Thymus (tissue), 11 donors: ENCODE results near the gene TOP3A. TPM values are rescaled to one million over a fixed set of nuclear protein-coding genes. Genes with fewer than 3 reads are reported as not detected.

Experiments
- DNase-seq, 9 donors: peaks; one replicate each; pipeline ENCODE4 v3.0.0-alpha.2; 2013; ENCODE audit warnings: low spot score in 9 of 9, low read depth in 6 of 9, missing footprints in 1 of 9
- H3K27ac ChIP-seq, 2 donors: one replicate each; pipeline ENCODE4 v1.5.1; 2013; ENCODE audit warnings: control low read depth in 1 of 2, low read depth in 1 of 2, low read length in 1 of 2, mild to moderate bottlenecking in 1 of 2, moderate library complexity in 1 of 2
- H3K27me3 ChIP-seq, 2 donors: one replicate each; pipeline ENCODE4 v1.5.1; 2013; ENCODE audit warnings: low read length in 1 of 2; ENCODE audit not compliant: control insufficient read depth in 2 of 2, insufficient read depth in 1 of 2
- H3K36me3 ChIP-seq, 2 donors: one replicate each; pipeline ENCODE4 v1.5.1; 2013; ENCODE audit warnings: low read length in 1 of 2, mild to moderate bottlenecking in 1 of 2, moderate library complexity in 1 of 2; ENCODE audit not compliant: control insufficient read depth in 2 of 2, insufficient read depth in 2 of 2
- H3K4me1 ChIP-seq, 2 donors: one replicate each; pipeline ENCODE4 v1.5.1; 2013; ENCODE audit warnings: low read length in 2 of 2; ENCODE audit not compliant: control insufficient read depth in 2 of 2, insufficient read depth in 2 of 2
- H3K4me3 ChIP-seq, 2 donors: one replicate each; pipeline ENCODE4 v1.5.1; 2013; ENCODE audit warnings: low read length in 2 of 2, control low read depth in 1 of 2, mild to moderate bottlenecking in 1 of 2
- H3K9me3 ChIP-seq, 2 donors: one replicate each; pipeline ENCODE4 v1.5.1; 2013; ENCODE audit warnings: low read length in 1 of 2, mild to moderate bottlenecking in 1 of 2; ENCODE audit not compliant: control insufficient read depth in 2 of 2, insufficient read depth in 1 of 2
- whole genome bisulfite sequencing: extraction: QIAGEN DNeasy Blood & Tissue Kit; methylation state at CpG from one replicate; pipeline ENCODE4 v1.1.7; 2013; 5-methylcytosine and 5-hydroxymethylcytosine counted together
- polyA plus RNA-seq: library from polyadenylated mRNA; stranded (reverse); fragments of 200-250 nt; gene quantifications from one replicate; pipeline ENCODE4 v1.2.3, GENCODE V29; 2013
- total RNA-seq: library from RNA; stranded (reverse); fragments of 120-200 nt; gene quantifications from one replicate; pipeline ENCODE4 v1.2.4, GENCODE V29; 2013
- donor health status: healthy.

TOP3A gene
- total and polyA plus RNA-seq, 2 donors = 22.6 to 23.5 TPM

- Histone ChIP-seq H3K4me3 (peak overlapping the region; percentile 74 to 91), H3K4me1 (peaks cover 7 to 16% of the 10 kb centered on the region in 2 donors), H3K27ac (no peak overlapping the region), H3K9me3 (no peaks in the 10 kb centered on the region), H3K27me3 (peaks cover 0 to 6% of the 10 kb centered on the region in 2 donors), H3K36me3 (no peaks in the 10 kb centered on the region)
- peak in 1 of 9 donors; percentile 10 for DNase-seq
- WGBS = 47% methylated on average over 16 of the region's 16 CpGs
Measured at GRCh38 chr17:18226284-18226945, 88.4 kb downstream of the TOP3A start.

DNA sequence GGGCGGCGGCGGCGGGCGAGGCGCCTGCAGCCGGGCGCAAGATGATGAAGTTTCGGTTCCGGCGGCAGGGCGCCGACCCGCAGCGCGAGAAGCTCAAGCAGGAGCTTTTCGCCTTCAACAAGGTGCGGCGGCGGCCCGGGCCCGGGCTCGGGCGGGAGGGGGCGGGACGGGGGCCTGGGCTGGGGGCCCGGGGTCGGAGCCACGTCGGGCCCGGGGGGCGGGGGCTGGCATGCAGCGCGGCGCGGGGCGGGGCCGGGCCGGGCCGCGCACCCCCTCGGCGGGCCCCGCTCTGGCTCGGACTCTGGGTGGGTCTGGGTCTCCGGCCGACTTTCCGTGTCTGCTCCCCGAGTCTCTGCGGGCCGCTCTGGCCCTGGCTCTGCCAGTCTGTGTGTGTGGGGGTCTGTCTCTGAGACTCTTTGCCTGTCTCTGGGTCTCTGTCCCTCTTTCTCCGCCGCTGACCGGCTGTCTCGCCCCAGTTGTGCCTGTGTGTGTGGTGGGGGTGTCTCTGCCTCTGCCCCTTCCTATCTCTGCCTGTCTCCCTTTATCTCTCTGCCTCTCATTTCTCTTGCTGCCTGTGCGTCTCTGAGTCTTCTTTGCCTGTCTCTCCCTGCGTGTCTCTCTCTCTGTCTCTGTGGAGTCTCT lies 89.0 kb downstream of the TOP3A start:
- Histone ChIP-seq H3K4me3 (peak overlapping the region; percentile 74 to 91), H3K27ac (no peak overlapping the region), H3K9me3 (no peaks in the 10 kb centered on the region), H3K27me3 (peaks cover 0 to 6% of the 10 kb centered on the region in 2 donors), H3K4me1 (peaks cover 7 to 16% of the 10 kb centered on the region in 2 donors), H3K36me3 (no peaks in the 10 kb centered on the region)
- WGBS = under 1% methylated on average over 56 of the region's 57 CpGs
- peak in 2 of 9 donors; percentile 2 to 34 for DNase-seq

- under 1% methylated on average over 60 of the region's 60 CpGs for WGBS
- peak; percentile 58 to 97 (median 93) for DNase-seq
- Histone ChIP-seq H3K36me3 (no peaks in the 10 kb centered on the region), H3K4me1 (peaks cover 7 to 16% of the 10 kb centered on the region in 2 donors), H3K27me3 (peaks cover 0 to 6% of the 10 kb centered on the region in 2 donors), H3K9me3 (no peaks in the 10 kb centered on the region), H3K27ac (peak within 1 kb of the TSS; percentile 4 to 30), H3K4me3 (peak within 1 kb of the TSS; percentile 74 to 91)
Measured at GRCh38 chr17:18225121-18225641, 89.6 kb downstream of the TOP3A start, which contains the start of gene LLGL1. TSS of gene LLGL1 (plus strand) at chr17:18225635. CDS start at chr17:18225683, 48 bp downstream.

GRCh38 chr17:18224387-18225120 lies 90.2 kb downstream of the TOP3A start:
- DNase-seq = peak in 1 of 9 donors; percentile 3
- peak overlapping the region in 1 of 2 donors; percentile 30 for H3K27ac ChIP-seq
- H3K27me3 ChIP-seq = peaks cover 0 to 6% of the 10 kb centered on the region in 2 donors
- H3K4me1 ChIP-seq = peaks cover 7 to 16% of the 10 kb centered on the region in 2 donors
- peak overlapping the region; percentile 28 to 91 for H3K4me3 ChIP-seq
- no peaks in the 10 kb centered on the region for H3K36me3 ChIP-seq
- no peaks in the 10 kb centered on the region for H3K9me3 ChIP-seq
- 71% methylated on average over 23 of the region's 23 CpGs for WGBS

- 93% methylated on average over 4 of the region's 4 CpGs for WGBS
- Histone ChIP-seq H3K36me3 (no peaks in the 10 kb centered on the region), H3K27ac (peak overlapping the region in 1 of 2 donors; percentile 7), H3K4me1 (peaks cover 7 to 16% of the 10 kb centered on the region in 2 donors), H3K4me3 (no peak overlapping the region), H3K9me3 (no peaks in the 10 kb centered on the region), H3K27me3 (peaks cover 0 to 6% of the 10 kb centered on the region in 2 donors)
- no peak for DNase-seq
Measured at GRCh38 chr17:18224053-18224386, 90.8 kb downstream of the TOP3A start.

Other genes starting within 250 kb of the TOP3A start
- gene DRG2, start 227.0 kb downstream of the TOP3A start, total RNA-seq = 32.4 TPM
- 46.4 TPM for gene DRG2, start 227.0 kb downstream of the TOP3A start, polyA plus RNA-seq
- 0.24 TPM for gene MYO15A, start 206.2 kb downstream of the TOP3A start, total RNA-seq
- 1.9 TPM for gene MYO15A, start 206.2 kb downstream of the TOP3A start, polyA plus RNA-seq
- gene ALKBH5, start 131.2 kb downstream of the TOP3A start, total RNA-seq = 58.3 TPM
- gene ALKBH5, start 131.2 kb downstream of the TOP3A start, polyA plus RNA-seq = 48.5 TPM
- gene LLGL1, start 89.4 kb downstream of the TOP3A start, total RNA-seq = 8.0 TPM
- 8.3 TPM for gene LLGL1, start 89.4 kb downstream of the TOP3A start, polyA plus RNA-seq
- 112 TPM for gene FLII, start 56.3 kb downstream of the TOP3A start, total RNA-seq
- gene FLII, start 56.3 kb downstream of the TOP3A start, polyA plus RNA-seq = 195 TPM
- 5.4 TPM for gene MIEF2, start 54.3 kb downstream of the TOP3A start, total RNA-seq
- gene MIEF2, start 54.3 kb downstream of the TOP3A start, polyA plus RNA-seq = 8.5 TPM
- gene SMCR8, start 299 bp upstream of the TOP3A start, total RNA-seq = 7.8 TPM
- gene SMCR8, start 299 bp upstream of the TOP3A start, polyA plus RNA-seq = 7.3 TPM
- gene SHMT1, start 48.6 kb upstream of the TOP3A start, total RNA-seq = 34.2 TPM
- 16.1 TPM for gene SHMT1, start 48.6 kb upstream of the TOP3A start, polyA plus RNA-seq
- gene EVPLL, start 62.8 kb upstream of the TOP3A start, total RNA-seq = 4.3 TPM
- 0.25 TPM for gene EVPLL, start 62.8 kb upstream of the TOP3A start, polyA plus RNA-seq
- 0.05 TPM for gene LGALS9C, start 161.8 kb upstream of the TOP3A start, total RNA-seq
- gene LGALS9C, start 161.8 kb upstream of the TOP3A start, polyA plus RNA-seq = 0.37 TPM